GM23338 (cell line): ENCODE measurements around the gene KLK4. TPM values are rescaled to one million over a fixed set of nuclear protein-coding genes. Genes with fewer than 3 reads are reported as not detected.

Source experiments
- ATAC-seq: fragments of 200-7000 bp; cut with Tn5 transposase; 3 replicates; pipeline ENCODE4 v1.9.1; 2020
- DNase-seq: peaks from one replicate; pipeline ENCODE4 v3.0.0-alpha.2; 2015; ENCODE audit warnings: low spot score
- H2AFZ ChIP-seq: fragments of 200-600 bp; sonication (generic); 2 replicates; pipeline ENCODE4 v1.8.0; 2016; ENCODE audit warnings: antibody characterized with exemption, mild to moderate bottlenecking, moderate library complexity
- H3F3A ChIP-seq: fragments of 200-600 bp; sonication (generic); replicated peaks from 2 replicates; pipeline ENCODE4 v1.8.0; 2017; ENCODE audit warnings: antibody characterized with exemption, mixed run types, low read depth
- H3K27ac ChIP-seq: fragments of 200-600 bp; sonication (generic); 2 replicates; pipeline ENCODE4 v1.6.1; 2016; ENCODE audit warnings: low read depth
- H3K27me3 ChIP-seq: fragments of 200-600 bp; sonication (generic); 2 replicates; pipeline ENCODE4 v1.8.0; 2016; ENCODE audit warnings: mild to moderate bottlenecking, mixed run types, moderate library complexity; ENCODE audit not compliant: insufficient read depth
- H3K36me3 ChIP-seq: fragments of 200-600 bp; sonication (generic); 2 replicates; pipeline ENCODE4 v1.8.0; 2016; ENCODE audit warnings: mild to moderate bottlenecking; ENCODE audit not compliant: insufficient read depth
- H3K4me1 ChIP-seq: fragments of 200-600 bp; sonication (generic); 2 replicates; pipeline ENCODE4 v1.8.0; 2016; ENCODE audit warnings: mild to moderate bottlenecking, moderate library complexity; ENCODE audit not compliant: insufficient read depth
- H3K4me2 ChIP-seq: fragments of 200-600 bp; sonication (generic); 2 replicates; pipeline ENCODE4 v1.7.1; 2017; ENCODE audit warnings: mixed run types
- H3K4me3 ChIP-seq: fragments of 200-600 bp; sonication (generic); 2 replicates; pipeline ENCODE4 v1.6.1; 2016; ENCODE audit warnings: mixed run types
- H3K79me2 ChIP-seq: fragments of 200-600 bp; sonication (generic); replicated peaks from 2 replicates; pipeline ENCODE4 v1.8.0; 2017; ENCODE audit warnings: mild to moderate bottlenecking; ENCODE audit not compliant: insufficient read depth
- H3K9me2 ChIP-seq: fragments of 200-600 bp; sonication (generic); 2 replicates; pipeline ENCODE4 v1.8.0; 2017; ENCODE audit not compliant: insufficient read depth
- H4K20me1 ChIP-seq: fragments of 200-600 bp; sonication (generic); replicated peaks from 2 replicates; pipeline ENCODE4 v1.8.0; 2017; ENCODE audit warnings: mild to moderate bottlenecking; ENCODE audit not compliant: insufficient read depth
- H3K27ac Mint-ChIP-seq: 2 replicates; pipeline ENCODE4 v1.8.0; 2020; ENCODE audit warnings: inconsistent platforms, mild to moderate bottlenecking, moderate library complexity, mixed read lengths
- H3K27me3 Mint-ChIP-seq: 3 replicates; pipeline ENCODE4 v1.8.0; 2022; ENCODE audit warnings: low read depth, mild to moderate bottlenecking, moderate library complexity, mixed read lengths, inconsistent platforms; ENCODE audit not compliant: insufficient read depth, poor library complexity
- H3K36me3 Mint-ChIP-seq: 3 replicates; pipeline ENCODE4 v1.8.0; 2021; ENCODE audit warnings: low read depth, mild to moderate bottlenecking, inconsistent platforms, moderate library complexity, mixed read lengths
- H3K4me1 Mint-ChIP-seq: 3 replicates; pipeline ENCODE4 v1.8.0; 2020; ENCODE audit warnings: mild to moderate bottlenecking, inconsistent platforms, mixed read lengths
- H3K4me3 Mint-ChIP-seq: 3 replicates; pipeline ENCODE4 v1.8.0; 2021; ENCODE audit warnings: moderate library complexity, mild to moderate bottlenecking, inconsistent platforms, mixed read lengths
- H3K9me3 Mint-ChIP-seq: 3 replicates; pipeline ENCODE4 v1.8.0; 2020; ENCODE audit warnings: moderate library complexity, mild to moderate bottlenecking, inconsistent platforms, mixed read lengths
- CREB1 ChIP-seq: fragments of 250-450 bp; sonication (Bioruptor Pico); IDR thresholded peaks from 2 replicates; pipeline ENCODE4 v1.5.0; 2020; ENCODE audit warnings: low read depth, mild to moderate bottlenecking, moderate library complexity
- CTCF ChIP-seq, 2 experiments: fragments of 200-600 bp in 1 of 2; sonication (generic) in 1 of 2; conservative IDR thresholded peaks; 2 replicates each; pipeline versions ENCODE4 v1.5.1 to v1.6.1; 2016 to 2017; ENCODE audit warnings: antibody characterized with exemption in 2 of 2, low read depth in 2 of 2, mild to moderate bottlenecking in 2 of 2, moderate library complexity in 1 of 2
- ETS1 ChIP-seq: IDR thresholded peaks from 2 replicates; pipeline ENCODE4 v1.6.1; 2016; ENCODE audit warnings: antibody characterized with exemption
- EZH2 ChIP-seq: fragments of 200-600 bp; sonication (generic); IDR thresholded peaks from one replicate; pipeline ENCODE4 v1.8.0; 2017; ENCODE audit warnings: antibody characterized with exemption, mild to moderate bottlenecking, low read depth; ENCODE audit not compliant: unreplicated experiment
- EZH2phosphoT487 ChIP-seq: fragments of 200-600 bp; sonication (generic); IDR thresholded peaks from one replicate; pipeline ENCODE4 v1.8.1; 2018; ENCODE audit warnings: antibody characterized with exemption; ENCODE audit not compliant: unreplicated experiment
- JUNB ChIP-seq: IDR thresholded peaks from one replicate; pipeline ENCODE4 v1.6.1; 2016; ENCODE audit warnings: antibody characterized with exemption; ENCODE audit not compliant: unreplicated experiment
- NANOG ChIP-seq: IDR thresholded peaks from 2 replicates; pipeline ENCODE4 v1.6.1; 2016; ENCODE audit warnings: antibody characterized with exemption, borderline replicate concordance
- POLR2AphosphoS5 ChIP-seq: IDR thresholded peaks from 2 replicates; pipeline ENCODE4 v1.6.1; 2016; ENCODE audit warnings: antibody characterized with exemption, low read depth
- REST ChIP-seq: IDR thresholded peaks from one replicate; pipeline ENCODE4 v1.6.1; 2018; ENCODE audit warnings: antibody characterized with exemption; ENCODE audit not compliant: unreplicated experiment
- STAT1 ChIP-seq: IDR thresholded peaks from one replicate; pipeline ENCODE4 v1.6.1; 2016; ENCODE audit warnings: antibody characterized with exemption; ENCODE audit not compliant: unreplicated experiment
- ZNF114 ChIP-seq: fragments of 250-450 bp; sonication (Bioruptor Pico); IDR thresholded peaks from 2 replicates; pipeline ENCODE4 v1.5.0; 2020; ENCODE audit warnings: mild to moderate bottlenecking, moderate library complexity
- ZNF331 ChIP-seq: fragments of 250-450 bp; sonication (Bioruptor Pico); IDR thresholded peaks from 2 replicates; pipeline ENCODE4 v1.5.0; 2020; ENCODE audit warnings: low read depth, mild to moderate bottlenecking, moderate library complexity
- ZNF462 ChIP-seq: fragments of 250-450 bp; sonication (Bioruptor Pico); IDR thresholded peaks from 2 replicates; pipeline ENCODE4 v1.5.0; 2020; ENCODE audit warnings: mild to moderate bottlenecking, moderate library complexity
- polyA plus RNA-seq: library from polyadenylated mRNA; unstranded; fragments of >200 nt; fragmentation: Nextera tagmentation; extraction: Ambion mirVana; gene quantifications from 2 replicates; pipeline ENCODE4 v1.2.1, GENCODE V29; 2016
- total RNA-seq: library from RNA; depleted of rRNA; stranded (reverse); fragments of >200 nt; shearing (Covaris generic); gene quantifications from 2 replicates; pipeline ENCODE4 v1.2.3, GENCODE V29; 2014

KLK4 gene
- total and polyA plus RNA-seq, 2 experiments from 2014 or later = 0.76 to 1.8 TPM

GRCh38 chr19:50897191-50897607, 14.0 kb downstream of the KLK4 start:
- no peak overlapping the region for H3K27ac ChIP-seq
- H3K27ac Mint-ChIP-seq = no peak overlapping the region
- H3K27me3 ChIP-seq = no peaks in the 10 kb centered on the region
- no peaks in the 10 kb centered on the region for H3K4me1 ChIP-seq
- H3K9me3 Mint-ChIP-seq = peaks cover 76% of the 10 kb centered on the region
- no peak overlapping the region for H3K4me2 ChIP-seq
- H3K4me3 Mint-ChIP-seq = no peak overlapping the region
- H3K36me3 ChIP-seq = no peaks in the 10 kb centered on the region
- ATAC-seq (no peak), DNase-seq (no peak)
- no peaks in the 10 kb centered on the region for H3K9me2 ChIP-seq
- H4K20me1 ChIP-seq = no peaks in the 10 kb centered on the region
- peaks cover 24% of the 10 kb centered on the region for H3K36me3 Mint-ChIP-seq
- TF ChIP-seq CTCF (conservative IDR thresholded peaks at IDR 0.05; ENCODE audit: low read depth in 2 of 2) = no peak
- no peak for TF ChIP-seq ETS1
- no peak for TF ChIP-seq STAT1
- TF ChIP-seq NANOG = no peak
- TF ChIP-seq ZNF114 (CRISPR knock-in tag) = no peak
- no peak for TF ChIP-seq POLR2AphosphoS5
- no peak for TF ChIP-seq CREB1 (CRISPR knock-in tag)
- TF ChIP-seq JUNB = no peak
- TF ChIP-seq ZNF462 (CRISPR knock-in tag) = no peak
- no peak for TF ChIP-seq EZH2
- TF ChIP-seq EZH2phosphoT487 = no peak
- no peak for TF ChIP-seq ZNF331 (CRISPR knock-in tag)
- no peak for TF ChIP-seq REST
- H3K79me2 ChIP-seq = no peaks in the 10 kb centered on the region
- H3K27me3 Mint-ChIP-seq = peaks cover 5% of the 10 kb centered on the region
- no peaks in the 10 kb centered on the region for H3F3A ChIP-seq
- no peaks in the 10 kb centered on the region for H3K4me1 Mint-ChIP-seq
- H3K4me3 ChIP-seq = no peak overlapping the region
- no peak overlapping the region for H2AFZ ChIP-seq
